ENCODE measurements around the gene KLK12.
"Not testable (repeated sequence)": the region's sequence is repeated elsewhere in the genome, so short reads cannot be mapped to it uniquely, and the experiment has no call there.

KLK12 gene

DNA sequence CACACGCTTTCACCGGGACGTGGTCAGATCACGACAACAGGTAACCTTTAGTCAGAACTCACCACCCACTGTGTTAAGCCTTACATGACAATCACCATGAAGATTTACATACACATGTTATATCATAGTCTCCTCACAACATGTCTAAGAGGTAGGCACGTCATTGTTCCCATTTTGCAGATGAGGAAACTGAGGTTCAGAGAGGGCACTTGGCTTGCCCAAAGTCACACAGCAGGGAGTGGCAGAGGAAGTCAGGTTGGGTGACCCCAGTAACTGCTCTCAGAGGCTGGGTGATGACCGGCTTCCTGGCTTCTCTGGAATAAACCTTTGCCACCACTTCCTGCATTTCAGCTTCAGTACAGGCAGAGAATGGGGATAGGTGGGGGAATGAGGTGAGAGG, 20.6 kb downstream of the KLK12 start:
- DNase-seq = no peak

DNA sequence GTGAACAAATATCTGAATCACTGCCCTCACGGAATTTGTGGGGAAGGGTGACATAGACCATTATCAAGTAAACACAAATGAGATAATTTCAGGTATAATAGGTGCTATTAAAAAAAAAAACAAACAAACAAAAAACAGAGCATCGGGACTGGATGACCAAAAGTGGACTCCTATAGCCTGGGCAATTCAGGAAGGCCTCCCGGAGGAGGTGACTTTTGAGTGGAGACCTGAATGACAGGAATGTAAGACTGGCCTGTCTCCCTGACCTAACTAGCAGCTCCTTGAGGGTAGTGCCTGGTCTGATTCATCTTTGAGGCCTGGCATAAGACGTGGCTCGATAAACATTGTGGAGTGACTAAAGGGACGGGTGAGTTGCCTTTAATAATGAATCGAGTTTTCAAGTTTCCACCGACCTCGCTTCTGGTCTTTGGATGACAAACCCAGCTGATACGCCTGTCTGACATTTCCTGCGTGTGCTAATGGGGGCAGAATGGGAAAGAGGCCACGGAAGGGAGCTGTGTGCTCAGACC, 22.1 kb downstream of the KLK12 start:
- no peak for DNase-seq

DNA sequence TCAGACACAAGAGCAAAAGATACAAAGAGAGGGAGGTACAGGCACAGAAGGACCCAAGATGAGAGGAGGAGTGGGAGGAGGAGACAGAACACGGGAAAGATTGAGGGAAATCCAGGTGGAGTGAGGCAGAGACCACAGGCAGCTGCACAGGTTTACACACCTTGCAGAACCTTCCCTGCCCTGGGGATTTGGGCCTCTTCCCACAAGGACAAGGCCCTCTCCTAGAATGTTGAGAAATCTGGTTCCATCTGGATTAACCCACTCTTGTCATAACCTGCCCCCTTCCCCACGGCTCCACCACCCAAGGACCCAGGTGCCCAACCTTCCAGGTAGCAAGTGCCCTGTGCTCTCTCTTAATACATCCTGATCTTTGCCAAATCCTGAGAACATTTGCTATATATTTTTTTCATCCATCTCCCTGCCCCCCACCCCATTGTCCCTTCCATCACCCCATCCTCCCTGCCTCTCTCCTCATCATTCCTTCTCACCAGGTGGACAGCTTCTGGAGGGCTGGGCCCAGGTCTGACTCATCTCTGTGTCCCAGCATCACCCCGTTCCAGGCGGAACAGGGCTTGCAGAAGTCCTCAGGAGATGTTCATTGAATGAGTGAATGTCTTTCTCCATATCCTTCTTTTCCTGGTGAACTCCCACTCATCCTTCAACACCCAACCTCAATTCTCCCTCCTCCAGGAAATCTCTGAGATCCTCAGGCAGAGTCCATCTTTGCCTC, 24.6 kb downstream of the KLK12 start:
- DNase-seq = no peak

DNA sequence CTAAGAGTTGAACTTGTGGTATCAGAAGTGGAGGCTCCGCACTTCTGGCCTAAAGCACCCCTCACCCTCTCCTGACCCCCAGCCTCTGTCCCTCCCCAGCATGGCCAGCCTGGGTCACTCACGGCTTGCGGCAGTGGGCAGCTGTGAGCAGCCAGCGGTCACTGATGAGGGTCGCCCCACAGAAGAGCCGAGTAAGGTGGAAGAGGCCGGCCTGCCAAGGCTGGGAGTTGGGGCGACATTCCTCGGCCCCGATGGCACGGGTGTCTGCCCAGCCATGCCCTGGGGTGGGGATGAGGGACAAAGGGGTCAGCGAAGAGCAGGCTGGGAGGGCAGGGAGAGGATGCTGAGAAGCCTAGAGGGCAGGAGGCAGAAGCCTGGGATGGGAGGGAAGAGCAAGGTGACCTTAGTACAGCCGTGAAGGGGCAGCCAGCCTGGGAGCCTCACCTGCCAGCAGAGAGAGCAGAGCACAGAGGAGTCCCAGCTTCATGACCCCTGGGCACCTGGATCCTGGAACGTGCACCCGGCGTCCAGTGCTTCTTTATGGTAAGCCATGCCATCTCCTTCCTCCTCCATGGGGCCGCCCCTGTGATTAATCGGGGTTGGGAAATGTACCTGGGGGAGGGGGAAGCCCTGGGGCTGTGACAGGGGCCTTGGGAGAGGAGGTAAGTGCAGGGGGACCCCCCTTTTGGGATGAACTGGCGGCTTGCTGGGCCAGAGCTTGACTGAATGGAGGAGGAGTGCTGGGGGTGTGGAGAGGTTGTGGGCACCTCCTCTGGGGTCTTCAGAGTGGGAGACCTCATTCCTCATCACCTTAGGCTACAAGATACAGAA, 25.5 kb downstream of the KLK12 start:
- no peak for DNase-seq

DNA sequence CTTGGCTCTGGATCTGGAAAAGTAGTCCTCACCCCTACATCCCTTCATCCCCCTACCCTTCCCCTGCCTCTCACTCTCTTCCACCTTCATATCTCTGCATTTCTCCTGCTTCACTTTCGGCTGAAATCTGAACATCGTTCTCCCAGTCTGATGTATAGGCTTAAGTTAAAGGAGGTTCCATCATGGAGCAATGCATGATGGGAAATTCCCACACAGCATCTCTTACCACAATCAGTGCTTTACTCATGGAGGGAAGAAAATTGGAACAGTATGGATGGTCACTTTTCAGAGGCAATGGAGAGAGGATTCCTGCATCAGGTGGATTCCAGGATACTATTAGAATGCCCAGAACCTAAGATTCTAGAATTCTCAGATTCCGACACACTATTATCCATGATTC, 27.3 kb downstream of the KLK12 start:
- DNase-seq = no peak

DNA sequence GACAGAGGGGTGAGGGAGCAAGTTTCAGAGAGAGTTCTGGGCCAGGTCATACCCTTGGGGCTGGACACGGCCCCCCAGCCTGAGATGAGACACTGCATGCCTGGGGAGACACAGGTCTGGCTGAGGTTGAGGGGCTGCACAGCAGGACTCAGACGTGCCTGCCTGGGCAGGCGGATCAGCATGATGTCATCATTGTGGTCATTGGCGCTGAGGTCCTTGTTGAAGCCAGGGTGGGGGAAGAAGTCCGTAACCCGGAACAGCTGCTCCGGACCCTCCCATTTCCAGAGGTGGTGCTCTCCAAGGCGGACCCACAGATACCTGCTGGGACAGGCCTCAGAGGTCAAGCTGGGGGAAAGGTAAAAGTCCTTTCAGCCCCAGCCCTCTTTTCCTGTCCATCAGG, 28.4 kb downstream of the KLK12 start:
- no peak for DNase-seq

DNA sequence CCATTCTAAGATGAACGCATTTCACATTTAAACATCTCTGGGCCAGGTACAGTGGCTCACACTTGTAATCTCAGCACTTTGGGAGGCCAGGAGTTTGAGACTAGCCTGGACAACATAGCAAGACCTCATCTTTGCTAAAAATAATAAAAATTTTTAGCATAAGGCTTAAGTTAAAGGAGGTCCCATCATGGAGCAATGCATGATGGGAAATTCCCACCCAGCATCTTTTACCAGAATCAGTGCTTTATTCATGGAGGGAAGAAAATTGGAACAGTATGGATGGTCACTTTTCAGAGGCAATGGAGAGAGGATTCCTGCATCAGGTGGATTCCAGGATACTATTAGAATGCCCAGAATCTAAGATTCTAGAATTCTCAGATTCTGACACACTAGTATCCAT, 29.6 kb downstream of the KLK12 start:
- DNase-seq = no peak

DNA sequence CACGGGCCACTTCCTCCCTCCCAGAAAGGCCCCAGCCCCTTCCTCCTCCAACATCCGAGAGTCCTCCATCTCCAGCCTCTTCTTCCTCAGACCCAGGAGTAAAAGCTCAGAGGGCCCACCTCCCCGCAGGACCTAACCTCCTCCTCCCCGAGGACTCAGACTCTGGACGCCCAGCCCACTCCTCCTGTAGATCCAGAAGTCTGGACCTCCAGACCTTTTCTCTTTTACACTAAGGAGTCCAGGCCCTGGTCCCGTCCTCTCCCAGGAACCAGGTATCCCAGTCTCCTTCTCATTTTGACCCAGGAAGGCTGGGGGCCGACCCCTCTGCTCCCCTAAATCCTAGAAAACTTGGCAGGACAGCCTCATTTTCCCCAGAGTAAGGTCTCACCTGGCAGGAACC, 31.5 kb downstream of the KLK12 start:
- no peak for DNase-seq

DNA sequence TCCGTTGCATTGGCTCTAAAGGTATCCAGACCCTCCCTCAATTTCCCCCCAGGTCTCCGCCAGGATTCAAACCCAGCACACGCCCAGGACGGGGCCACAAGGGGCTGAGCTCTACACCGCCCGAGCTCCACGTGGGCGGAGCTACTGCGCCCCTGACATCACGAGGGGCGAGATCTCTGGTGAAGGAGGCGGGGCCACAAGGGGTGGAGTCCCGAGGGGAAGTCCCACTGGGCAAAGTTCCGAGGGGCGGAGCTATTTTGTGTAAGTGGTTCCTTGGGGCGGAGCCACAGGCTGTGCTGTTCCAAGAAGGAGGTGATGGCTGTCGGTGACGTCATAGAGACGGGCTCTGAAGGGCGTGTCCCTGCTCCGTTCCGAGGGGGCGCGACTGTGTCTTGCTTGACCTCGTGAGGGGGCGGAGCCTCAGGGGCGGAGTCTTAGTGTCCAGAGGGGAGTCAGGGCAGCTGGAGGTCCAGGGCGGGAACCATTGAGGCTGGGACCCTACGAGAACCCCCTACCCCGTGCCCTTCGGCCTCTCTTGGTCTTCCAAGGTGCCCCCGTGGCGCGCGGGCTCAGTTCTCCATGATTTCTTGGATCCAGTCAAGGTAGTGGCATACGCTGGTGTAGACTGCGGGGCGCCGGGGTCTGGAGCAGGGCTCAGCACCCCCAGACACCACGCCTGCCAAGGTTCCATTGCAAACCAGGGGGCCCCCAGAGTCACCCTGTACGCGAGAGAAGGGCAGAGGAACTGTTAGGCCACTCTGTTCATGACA, 32.1 kb downstream of the KLK12 start:
- DNase-seq = no peak

DNA sequence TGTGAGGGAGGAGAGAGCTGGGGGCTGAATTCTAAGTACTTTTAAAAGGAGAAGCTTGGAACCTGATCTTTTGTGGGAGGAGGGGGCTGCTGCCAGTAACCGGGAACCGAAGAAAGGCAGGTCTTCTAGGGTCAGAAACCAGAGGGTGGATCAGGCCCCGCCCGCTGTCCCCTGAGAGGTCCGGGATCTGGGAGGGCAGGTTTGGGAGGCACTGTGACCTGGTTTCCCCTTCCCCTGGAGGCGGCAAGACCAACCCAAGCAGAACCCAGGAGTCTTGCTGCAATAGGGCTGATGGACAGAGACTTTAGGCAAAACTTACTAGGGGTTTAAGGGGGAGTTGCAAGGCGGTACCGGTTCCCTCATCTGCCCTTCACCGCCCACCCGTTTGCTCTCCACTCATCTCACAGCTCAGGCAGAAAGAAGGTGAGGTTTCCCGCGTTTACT, 32.7 kb downstream of the KLK12 start:
- DNase-seq = no peak

DNA sequence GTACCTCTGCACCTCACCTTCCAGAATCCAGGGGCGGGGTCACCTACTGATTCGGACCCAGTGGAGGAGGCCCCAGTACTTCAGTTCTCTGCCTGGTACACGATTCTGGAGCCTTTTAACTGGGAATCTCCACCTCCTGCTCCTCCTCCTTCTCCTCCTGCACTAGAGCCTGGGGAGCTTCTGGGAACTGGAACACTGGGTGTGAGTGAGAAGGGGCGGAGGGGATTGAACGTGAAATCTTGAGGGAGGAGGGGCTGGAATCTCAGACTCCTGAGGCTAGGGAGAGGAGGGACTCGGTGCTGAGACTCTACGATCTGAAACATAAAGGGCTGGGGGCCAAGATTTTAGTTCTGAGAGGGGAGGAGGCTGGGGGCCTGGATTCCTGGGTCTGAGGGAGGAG, 33.3 kb downstream of the KLK12 start, which contains the start of gene KLK8:
KLK8 (minus strand) TSS at position 90 of the 400 bp plus-strand sequence. CDS start 437 bp downstream, outside the sequence.
- DNase-seq = no peak

DNA sequence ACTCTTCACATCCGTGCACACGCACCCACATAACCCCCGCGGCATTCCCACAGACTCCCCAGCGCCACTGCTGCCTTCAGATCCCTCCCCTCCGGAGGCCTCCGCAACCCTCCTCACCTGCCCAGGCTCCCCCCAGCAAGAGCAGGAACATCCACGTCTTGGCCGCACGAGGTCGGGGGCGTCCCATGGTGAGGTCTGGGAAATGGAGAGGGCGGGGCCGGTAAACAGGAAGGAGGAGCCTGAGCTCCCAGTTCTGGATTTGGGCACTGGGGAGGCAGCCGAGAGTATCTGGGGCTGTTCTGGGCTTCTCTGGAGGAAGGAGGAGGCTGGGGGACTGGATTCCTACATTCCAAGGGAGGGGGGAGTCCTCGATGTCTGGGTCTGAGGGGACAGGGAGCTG, 33.8 kb downstream of the KLK12 start:
- no peak for DNase-seq

DNA sequence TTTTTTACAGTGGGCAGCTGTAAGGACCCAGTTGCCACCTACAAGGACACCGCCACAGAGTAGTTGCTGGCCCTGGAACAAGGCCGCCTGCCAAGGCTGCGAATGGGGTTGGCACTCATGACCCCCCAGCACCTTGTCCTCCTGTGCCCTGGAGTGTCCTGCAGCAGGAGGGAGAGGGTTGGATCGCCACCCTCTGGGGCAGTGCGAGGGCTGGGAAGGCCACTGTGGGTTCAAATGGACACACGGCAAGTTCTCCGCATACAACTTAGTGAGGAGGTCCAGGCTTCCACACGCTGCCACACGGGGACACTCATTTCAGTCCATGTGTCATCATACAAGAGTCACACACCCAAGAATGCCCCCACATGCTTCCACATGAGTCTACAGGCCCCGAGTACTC, 34.4 kb downstream of the KLK12 start:
- DNase-seq = no peak

DNA sequence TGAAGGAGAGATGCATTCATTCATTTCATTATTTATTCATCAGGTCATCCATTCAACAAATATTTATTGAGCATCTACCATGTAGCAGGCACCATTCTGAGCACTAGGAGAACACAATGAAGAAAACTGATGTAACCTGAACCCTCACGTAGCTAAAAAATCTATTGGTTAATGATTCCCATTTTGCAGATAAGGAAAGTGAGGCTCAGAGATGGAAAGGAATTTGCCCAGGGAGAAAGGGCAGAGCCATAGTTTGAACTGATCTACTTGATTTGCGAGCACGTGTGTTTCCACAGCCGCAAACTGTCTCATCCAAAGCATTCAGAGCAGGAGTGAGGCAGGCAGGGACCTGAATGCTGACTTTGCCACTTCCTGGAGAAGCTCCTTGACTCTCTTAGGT, 36.1 kb downstream of the KLK12 start:
- DNase-seq = no peak

DNA sequence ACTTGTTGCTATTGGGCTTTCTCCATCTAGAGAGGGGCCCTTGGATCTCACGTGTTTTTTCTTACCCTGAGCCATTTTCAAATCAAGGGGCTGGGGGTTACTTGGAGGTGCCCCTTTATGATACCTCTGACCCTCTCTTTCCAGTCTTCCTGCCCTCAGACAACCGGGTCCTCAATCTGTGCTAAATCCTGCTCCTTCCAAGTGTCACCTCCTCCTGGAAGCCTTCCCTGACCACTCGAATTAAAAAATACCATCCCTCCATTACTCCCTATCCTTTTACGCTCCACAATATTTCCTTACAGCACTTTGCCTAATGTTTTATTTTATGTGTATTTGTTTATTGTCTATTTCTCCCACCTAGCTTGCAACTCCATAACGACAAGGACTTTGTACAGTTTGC, 36.7 kb downstream of the KLK12 start:
- no peak for DNase-seq

DNA sequence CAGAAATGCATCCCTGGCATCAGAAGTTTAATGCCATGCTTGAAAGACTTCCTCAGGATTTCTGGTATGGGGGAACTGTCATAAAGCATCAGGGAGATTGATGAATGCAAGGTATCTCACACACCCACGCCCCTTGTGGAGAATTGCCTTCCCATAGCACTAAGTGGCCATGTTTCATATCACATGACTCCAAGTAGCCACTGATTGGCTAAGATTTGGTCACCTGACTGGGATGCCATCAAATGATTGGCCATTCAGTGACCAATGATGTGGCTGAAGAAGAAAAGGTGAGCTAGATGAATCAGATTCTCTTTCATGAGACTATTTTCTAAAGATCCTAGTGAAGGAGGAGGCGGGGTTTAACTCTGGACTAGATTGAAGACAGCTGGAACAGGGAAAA, 40.7 kb downstream of the KLK12 start:
- no peak for DNase-seq

DNA sequence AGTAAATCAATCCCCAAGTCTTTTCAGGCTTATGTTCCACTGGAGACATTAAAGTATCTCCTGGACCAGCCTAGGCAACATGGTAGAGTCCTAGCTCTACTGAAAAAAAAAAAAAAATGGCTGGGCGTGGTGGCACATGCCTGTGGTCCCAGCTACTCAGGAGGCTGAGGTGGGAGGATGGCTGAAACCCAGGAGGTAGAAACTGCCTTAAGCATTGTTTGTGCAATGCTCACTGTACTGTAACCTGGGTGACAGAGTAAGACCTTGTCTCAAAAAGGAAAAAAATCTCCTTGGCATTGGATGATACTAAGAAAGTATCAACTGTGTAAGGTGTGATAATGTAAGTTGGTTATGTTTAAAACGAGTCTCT, 42.2 kb downstream of the KLK12 start:
- no peak for DNase-seq

DNA sequence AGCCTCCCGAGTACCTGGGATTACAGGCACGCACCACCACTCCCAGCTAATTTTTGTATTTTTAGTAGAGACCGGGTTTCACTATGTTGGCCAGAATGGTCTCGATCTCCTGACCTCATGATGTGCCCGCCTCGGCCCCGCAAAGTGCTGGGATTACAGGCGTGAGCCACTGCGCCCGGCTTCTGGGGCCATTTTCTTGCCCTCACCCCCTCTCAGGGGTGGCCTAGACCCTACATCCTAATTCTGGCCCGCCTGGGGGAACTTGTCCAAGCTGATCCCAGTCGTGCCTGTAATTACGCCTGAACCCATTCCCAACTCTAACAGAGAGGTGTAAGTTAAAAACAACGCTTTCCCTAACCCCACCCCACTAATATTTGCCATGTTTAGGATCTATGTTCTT, 50.4 kb downstream of the KLK12 start:
- not testable (repeated sequence) for DNase-seq

DNA sequence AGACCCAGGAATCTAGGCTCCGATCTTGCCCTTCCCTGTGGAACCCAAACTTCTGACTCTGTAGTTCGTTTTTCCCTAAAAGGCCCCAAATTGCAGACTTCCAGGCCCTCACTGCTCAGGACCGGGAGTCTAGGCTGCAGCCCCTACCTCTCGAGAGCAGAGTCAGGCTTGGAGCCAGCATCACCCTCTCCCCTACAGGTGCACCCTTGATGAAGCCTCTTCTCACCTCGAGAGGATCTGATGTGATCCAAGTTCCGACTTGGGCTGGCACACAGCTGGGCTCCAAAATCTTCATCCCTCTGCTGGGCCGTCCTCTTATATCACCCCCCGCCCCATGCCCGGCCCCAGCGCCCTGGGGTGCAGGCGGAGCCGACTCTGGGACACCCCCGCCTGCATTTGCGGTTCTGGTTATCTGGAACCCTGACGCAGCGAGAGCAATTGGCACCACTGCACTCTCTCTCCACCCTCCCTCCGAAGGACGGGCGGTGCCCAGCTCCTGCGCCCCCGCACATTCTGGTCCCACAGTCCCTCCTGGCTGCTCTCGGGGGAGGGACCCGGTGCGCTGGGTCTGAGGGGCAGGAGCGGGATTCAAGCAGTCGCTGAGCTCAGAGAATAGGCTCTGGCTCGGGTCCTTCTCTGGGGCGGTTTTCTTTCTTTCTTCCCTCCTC, 51.0 kb downstream of the KLK12 start, which contains the start of gene KLK7:
KLK7 (minus strand) TSS at position 293 of the 668 bp plus-strand sequence. CDS start 1,518 bp downstream, outside the sequence.
- no peak for DNase-seq

DNA sequence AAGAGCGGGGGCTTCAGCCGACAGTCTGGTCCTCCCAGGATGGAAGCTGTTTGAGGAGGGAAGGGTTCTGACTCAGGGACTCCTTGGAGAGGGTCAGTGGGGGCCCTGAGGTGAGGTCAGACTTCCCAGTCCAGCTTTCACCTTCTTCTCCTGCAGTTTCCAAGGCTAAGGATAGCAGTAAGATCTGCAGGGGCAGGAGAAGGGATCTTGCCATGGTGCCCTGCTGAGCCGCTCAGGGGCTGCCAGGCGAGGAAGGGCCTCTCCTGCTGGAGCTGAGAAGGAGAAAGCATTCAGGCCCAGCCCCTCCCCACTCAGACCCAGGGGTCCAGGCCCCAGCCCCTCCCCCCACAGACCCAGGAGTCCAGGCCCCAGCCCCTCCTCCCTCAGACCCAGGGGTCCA, 52.6 kb downstream of the KLK12 start:
- DNase-seq = no peak

DNA sequence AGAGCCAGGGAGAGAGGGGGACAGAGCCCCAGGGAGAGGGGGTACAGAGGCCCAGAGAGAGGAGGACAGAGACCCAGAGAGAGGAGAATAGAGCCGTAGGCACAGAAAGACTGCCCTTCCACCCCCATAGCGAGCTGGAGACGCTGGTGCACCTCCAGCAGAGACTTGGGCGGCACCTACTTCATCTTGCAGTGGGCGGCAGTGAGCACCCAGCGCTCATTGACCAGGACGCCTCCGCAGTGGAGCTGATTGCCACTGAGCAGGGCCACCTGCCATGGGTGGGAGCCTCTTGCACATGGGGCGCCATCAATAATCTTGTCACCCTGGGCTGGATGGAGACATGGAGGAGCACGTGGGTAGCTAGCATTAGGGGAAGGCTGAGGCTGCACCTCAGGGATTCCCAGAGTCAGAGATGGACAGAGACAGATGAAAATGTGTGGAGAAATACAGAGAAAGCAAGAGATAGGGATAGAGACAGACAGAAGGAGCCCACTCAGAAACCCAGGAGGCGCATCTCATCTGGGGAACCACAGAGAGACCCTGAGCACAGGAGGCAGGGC, 53.1 kb downstream of the KLK12 start:
- DNase-seq = no peak

DNA sequence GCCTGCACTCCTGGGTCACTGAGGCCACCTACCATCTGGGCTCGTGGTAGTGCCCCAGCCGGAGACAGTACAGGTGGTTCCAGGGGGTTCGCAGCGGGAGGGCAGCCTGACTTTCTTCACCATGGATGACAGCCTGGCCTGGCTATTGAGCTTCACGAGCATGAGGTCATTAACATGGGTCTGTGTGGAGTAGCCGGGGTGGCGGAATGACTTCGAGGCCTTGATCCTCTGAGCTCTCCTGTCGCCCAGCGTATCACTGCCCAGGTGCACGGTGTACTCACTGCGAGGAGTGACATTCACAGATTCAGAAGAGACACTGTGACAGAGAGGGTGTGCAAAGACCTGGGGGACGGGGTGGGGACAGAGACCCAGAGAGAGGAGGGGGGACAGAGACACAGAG, 54.6 kb downstream of the KLK12 start:
- no peak for DNase-seq

All from amniotic stem cell (primary cell).